Sigmoid colon (tissue), 4 donors: ENCODE results near the gene C10orf105.

Experiments
- POLR2A ChIP-seq, 2 donors: fragments of 450-650 bp; IDR thresholded peaks; one replicate each; pipeline ENCODE4 v1.6.1; 2016; ENCODE audit warnings: antibody characterized with exemption in 2 of 2, mild to moderate bottlenecking in 2 of 2, moderate library complexity in 2 of 2
- POLR2AphosphoS5 ChIP-seq, 4 donors: sonication (generic); formaldehyde crosslinking; IDR thresholded peaks; one replicate each; pipeline ENCODE4 v1.6.1; 2017; ENCODE audit warnings: antibody characterized with exemption in 4 of 4
- TF ChIP-seq, protein P1 (sequence below), 4 experiments: fragments of 450-650 bp in 3 of 4; fragments of 200-600 bp in 1 of 4; IDR thresholded peaks; one replicate each; pipeline ENCODE4 v1.5.1; 2016 to 2019; ENCODE audit warnings: antibody characterized with exemption in 4 of 4, mild to moderate bottlenecking in 3 of 4, moderate library complexity in 2 of 4

DNA sequence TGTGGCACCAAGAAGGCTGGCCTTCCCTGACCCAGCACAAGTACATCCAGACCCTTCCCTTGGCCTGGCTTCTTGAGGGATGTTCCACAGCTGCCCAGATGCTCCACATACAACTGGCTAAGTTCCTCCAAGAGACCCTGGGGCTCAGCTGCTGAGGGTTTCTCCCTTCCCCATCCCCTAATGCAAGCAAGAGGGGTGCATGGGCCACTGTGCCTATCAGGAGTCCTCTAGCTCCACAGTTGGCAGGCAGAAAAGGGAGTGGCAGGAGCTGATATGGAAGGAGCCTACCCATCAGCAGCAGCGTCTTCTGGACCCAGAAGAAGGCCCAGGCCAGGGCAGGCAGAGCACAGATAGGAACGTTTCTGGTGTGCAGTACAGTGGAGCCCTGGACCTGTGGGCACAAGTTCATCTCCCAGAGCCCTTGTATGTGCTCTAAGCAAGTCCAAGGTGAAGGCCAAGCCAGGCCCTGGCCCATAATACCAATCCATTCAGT lies 27.5 kb upstream of the C10orf105 start:
- TF ChIP-seq, protein P1, sequence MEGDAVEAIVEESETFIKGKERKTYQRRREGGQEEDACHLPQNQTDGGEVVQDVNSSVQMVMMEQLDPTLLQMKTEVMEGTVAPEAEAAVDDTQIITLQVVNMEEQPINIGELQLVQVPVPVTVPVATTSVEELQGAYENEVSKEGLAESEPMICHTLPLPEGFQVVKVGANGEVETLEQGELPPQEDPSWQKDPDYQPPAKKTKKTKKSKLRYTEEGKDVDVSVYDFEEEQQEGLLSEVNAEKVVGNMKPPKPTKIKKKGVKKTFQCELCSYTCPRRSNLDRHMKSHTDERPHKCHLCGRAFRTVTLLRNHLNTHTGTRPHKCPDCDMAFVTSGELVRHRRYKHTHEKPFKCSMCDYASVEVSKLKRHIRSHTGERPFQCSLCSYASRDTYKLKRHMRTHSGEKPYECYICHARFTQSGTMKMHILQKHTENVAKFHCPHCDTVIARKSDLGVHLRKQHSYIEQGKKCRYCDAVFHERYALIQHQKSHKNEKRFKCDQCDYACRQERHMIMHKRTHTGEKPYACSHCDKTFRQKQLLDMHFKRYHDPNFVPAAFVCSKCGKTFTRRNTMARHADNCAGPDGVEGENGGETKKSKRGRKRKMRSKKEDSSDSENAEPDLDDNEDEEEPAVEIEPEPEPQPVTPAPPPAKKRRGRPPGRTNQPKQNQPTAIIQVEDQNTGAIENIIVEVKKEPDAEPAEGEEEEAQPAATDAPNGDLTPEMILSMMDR (IDR thresholded peaks at IDR 0.05), result no peak
- TF ChIP-seq POLR2A (IDR thresholded peaks at IDR 0.05), result no peak
- TF ChIP-seq POLR2AphosphoS5 (IDR thresholded peaks at IDR 0.05), result no peak
